Measurements from ENCODE around the gene TNP2. TPM values are rescaled to one million over a fixed set of nuclear protein-coding genes. Genes with fewer than 3 reads are reported as not detected.

The TNP2 gene
- total and polyA plus RNA-seq, 2 of the 4 experiments (the other 2 are of a cell fraction), result not detected

- H3K9ac ChIP-seq (ENCODE audit: low read depth, low read length), result no peak overlapping the region
- H4K20me1 ChIP-seq (ENCODE audit: insufficient read depth, low read length), result no peaks in the 10 kb centered on the region
- dilution Hi-C loops (cut with HindIII; ENCODE audit: low sequenced_read_pairs, unreplicated experiment), result no loop called here
- no peaks in the 10 kb centered on the region for H3K79me1 ChIP-seq (ENCODE audit: low read depth in 1 of 2, low read length in 2 of 2)
- no peak overlapping the region for H4K5ac ChIP-seq (ENCODE audit: low read depth, low read length)
- H3K27ac ChIP-seq (ENCODE audit: insufficient read depth, low read length), result no peak overlapping the region
- H2AK9ac ChIP-seq (replicated peaks; ENCODE audit: low read depth, low read length, poor library complexity), result no peak overlapping the region
- H3K27me3 ChIP-seq (ENCODE audit: control insufficient read depth, insufficient read depth, low read length), result peaks cover 4% of the 10 kb centered on the region
- H4K91ac ChIP-seq (ENCODE audit: insufficient read depth, low read depth, low read length), result no peak overlapping the region
- H3K4ac ChIP-seq (ENCODE audit: low read depth, low read length), result no peak overlapping the region
- no peak overlapping the region for H2BK120ac ChIP-seq (ENCODE audit: low read depth, low read length)
- no TSS peak for BruUV-seq (replicated peaks)
- peaks cover 5% of the 10 kb centered on the region for H3K4me1 ChIP-seq (ENCODE audit: control insufficient read depth, insufficient read depth, low read length)
- intact Hi-C loops (cut with micrococcal nuclease), result no loop called here
- no peak overlapping the region for H2BK15ac ChIP-seq (ENCODE audit: low read depth, low read length)
- 86% methylated on average over 2 of the region's 7 CpGs; no CpG with 5 or more reads in 1 of the 2 experiments for whole genome bisulfite sequencing, 2 experiments (ENCODE audit: extremely low coverage in 2 of 2, insufficient read length in 1 of 2)
- POLR2A ChIA-PET (ENCODE audit: unreplicated experiment), result interaction anchor here (0.6 kb wide), 1 partner anchor 37 kb away, joined by 8 read pairs; no protein-coding TSS in a partner anchor
- no peak overlapping the region for H3K23ac ChIP-seq (ENCODE audit: low read depth, low read length)
- ATAC-seq (ENCODE audit: low read depth) (no peak), DNase-seq (no peak)
- H2AK5ac ChIP-seq (ENCODE audit: low read depth, low read length), result no peak overlapping the region
- CTCF ChIA-PET, result interaction anchor here (1.6 kb wide), 1 partner anchor 20 kb away, joined by 3 read pairs; no protein-coding TSS in a partner anchor
- no peak overlapping the region for H3K14ac ChIP-seq (replicated peaks; ENCODE audit: low read depth, low read length)
- H3K4me3 ChIP-seq (ENCODE audit: insufficient read depth, low read depth, low read length), result no peak overlapping the region
- H3K56ac ChIP-seq (ENCODE audit: extremely low read depth, insufficient read depth, low read length), result no peak overlapping the region
- no peak overlapping the region for H2AFZ ChIP-seq (replicated peaks; ENCODE audit: low read length, poor library complexity)
- H2BK5ac ChIP-seq (ENCODE audit: low read depth, low read length, poor library complexity, severe bottlenecking), result no peak overlapping the region
- H3K18ac ChIP-seq (ENCODE audit: low read depth, low read length), result no peak overlapping the region
- no peaks in the 10 kb centered on the region for H3K9me3 ChIP-seq (ENCODE audit: control insufficient read depth, insufficient read depth, low read length)
- TF ChIP-seq POLR2A (IDR thresholded peaks at IDR 0.05; ENCODE audit: low read depth, low read length) (no peak), CEBPB (IDR thresholded peaks at IDR 0.05; ENCODE audit: low read depth, low read length) (no peak), MAZ (IDR thresholded peaks at IDR 0.05; ENCODE audit: borderline replicate concordance, low read depth, low read length) (no peak), NFE2L2 (IDR thresholded peaks at IDR 0.05; ENCODE audit: low read depth, low read length) (no peak), RFX5 (IDR thresholded peaks at IDR 0.05; ENCODE audit: low read depth, low read length) (no peak), RAD21 (IDR thresholded peaks at IDR 0.05; ENCODE audit: low read length) (no peak), MAFK (IDR thresholded peaks at IDR 0.05; ENCODE audit: low read depth, low read length) (no peak)
- TF ChIP-seq, protein P1, sequence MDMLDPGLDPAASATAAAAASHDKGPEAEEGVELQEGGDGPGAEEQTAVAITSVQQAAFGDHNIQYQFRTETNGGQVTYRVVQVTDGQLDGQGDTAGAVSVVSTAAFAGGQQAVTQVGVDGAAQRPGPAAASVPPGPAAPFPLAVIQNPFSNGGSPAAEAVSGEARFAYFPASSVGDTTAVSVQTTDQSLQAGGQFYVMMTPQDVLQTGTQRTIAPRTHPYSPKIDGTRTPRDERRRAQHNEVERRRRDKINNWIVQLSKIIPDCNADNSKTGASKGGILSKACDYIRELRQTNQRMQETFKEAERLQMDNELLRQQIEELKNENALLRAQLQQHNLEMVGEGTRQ (IDR thresholded peaks at IDR 0.05; ENCODE audit: low read depth, low read length), result no peak
- TF ChIP-seq, protein P2, sequence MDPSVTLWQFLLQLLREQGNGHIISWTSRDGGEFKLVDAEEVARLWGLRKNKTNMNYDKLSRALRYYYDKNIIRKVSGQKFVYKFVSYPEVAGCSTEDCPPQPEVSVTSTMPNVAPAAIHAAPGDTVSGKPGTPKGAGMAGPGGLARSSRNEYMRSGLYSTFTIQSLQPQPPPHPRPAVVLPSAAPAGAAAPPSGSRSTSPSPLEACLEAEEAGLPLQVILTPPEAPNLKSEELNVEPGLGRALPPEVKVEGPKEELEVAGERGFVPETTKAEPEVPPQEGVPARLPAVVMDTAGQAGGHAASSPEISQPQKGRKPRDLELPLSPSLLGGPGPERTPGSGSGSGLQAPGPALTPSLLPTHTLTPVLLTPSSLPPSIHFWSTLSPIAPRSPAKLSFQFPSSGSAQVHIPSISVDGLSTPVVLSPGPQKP (IDR thresholded peaks at IDR 0.05; ENCODE audit: borderline replicate concordance, low read depth, low read length), result no peak
- TF ChIP-seq, protein P3, sequence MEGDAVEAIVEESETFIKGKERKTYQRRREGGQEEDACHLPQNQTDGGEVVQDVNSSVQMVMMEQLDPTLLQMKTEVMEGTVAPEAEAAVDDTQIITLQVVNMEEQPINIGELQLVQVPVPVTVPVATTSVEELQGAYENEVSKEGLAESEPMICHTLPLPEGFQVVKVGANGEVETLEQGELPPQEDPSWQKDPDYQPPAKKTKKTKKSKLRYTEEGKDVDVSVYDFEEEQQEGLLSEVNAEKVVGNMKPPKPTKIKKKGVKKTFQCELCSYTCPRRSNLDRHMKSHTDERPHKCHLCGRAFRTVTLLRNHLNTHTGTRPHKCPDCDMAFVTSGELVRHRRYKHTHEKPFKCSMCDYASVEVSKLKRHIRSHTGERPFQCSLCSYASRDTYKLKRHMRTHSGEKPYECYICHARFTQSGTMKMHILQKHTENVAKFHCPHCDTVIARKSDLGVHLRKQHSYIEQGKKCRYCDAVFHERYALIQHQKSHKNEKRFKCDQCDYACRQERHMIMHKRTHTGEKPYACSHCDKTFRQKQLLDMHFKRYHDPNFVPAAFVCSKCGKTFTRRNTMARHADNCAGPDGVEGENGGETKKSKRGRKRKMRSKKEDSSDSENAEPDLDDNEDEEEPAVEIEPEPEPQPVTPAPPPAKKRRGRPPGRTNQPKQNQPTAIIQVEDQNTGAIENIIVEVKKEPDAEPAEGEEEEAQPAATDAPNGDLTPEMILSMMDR (conservative IDR thresholded peaks at IDR 0.05; ENCODE audit: low read depth, low read length), result no peak
- no peak overlapping the region for H4K8ac ChIP-seq (ENCODE audit: low read depth in 2 of 2, low read length in 2 of 2)
- no peak overlapping the region for H2BK20ac ChIP-seq (ENCODE audit: low read depth, low read length)
- in situ Hi-C loops (cut with MboI; ENCODE audit: low sequenced_read_pairs), result no loop called here
- H3K9me1 ChIP-seq (ENCODE audit: insufficient read depth, low read length), result no peaks in the 10 kb centered on the region
- H3K4me2 ChIP-seq (ENCODE audit: low read depth, low read length), result no peak overlapping the region
- no peaks in the 10 kb centered on the region for H3K36me3 ChIP-seq (ENCODE audit: control insufficient read depth, insufficient read depth, low read length)
Measured at GRCh38 chr16:11292076-11292748, 23.1 kb upstream of the TNP2 start.
